CD4-positive, alpha-beta T cell treated with Interferon alpha-2 for 1 hour (primary cell): ENCODE results near the gene PPP2R5C.
A peak's percentile ranks its signal among the peaks of the same experiment; 100 is the strongest.

Experiments used
- DNase-seq, 2 donors: peaks; one replicate each; pipeline ENCODE4 v3.0.0-alpha.2; 2020 to 2022

PPP2R5C gene

GRCh38 chr14:101757064-101757838, 4.3 kb upstream of the PPP2R5C start:
- DNase-seq = no peak

GRCh38 chr14:101757839-101758211, 3.7 kb upstream of the PPP2R5C start:
- DNase-seq = no peak

GRCh38 chr14:101758913-101759593, 2.5 kb upstream of the PPP2R5C start:
- DNase-seq = no peak

- peak; percentile 98 for DNase-seq
Measured at GRCh38 chr14:101760138-101761011, 1.1 kb upstream of the PPP2R5C start.

GRCh38 chr14:101761881-101762529, 496 bp downstream of the PPP2R5C start:
- DNase-seq = peak; percentile 25 to 59

GRCh38 chr14:101762530-101763101, 1.1 kb downstream of the PPP2R5C start:
- DNase-seq = no peak

GRCh38 chr14:101763941-101764709, 2.6 kb downstream of the PPP2R5C start:
- DNase-seq = peak in 1 of 2 donors; percentile 27

- no peak for DNase-seq
Measured at GRCh38 chr14:101767618-101768362, 6.3 kb downstream of the PPP2R5C start.

- no peak for DNase-seq
Measured at GRCh38 chr14:101770183-101770582, 8.7 kb downstream of the PPP2R5C start.

- DNase-seq = no peak
Measured at GRCh38 chr14:101772770-101773169, 11.3 kb downstream of the PPP2R5C start.

- no peak for DNase-seq
Measured at GRCh38 chr14:101773378-101773777, 11.9 kb downstream of the PPP2R5C start.

- DNase-seq = no peak
Measured at GRCh38 chr14:101774006-101774795, 12.7 kb downstream of the PPP2R5C start.

GRCh38 chr14:101774814-101775213, 13.3 kb downstream of the PPP2R5C start:
- DNase-seq = no peak

GRCh38 chr14:101775826-101776225, 14.3 kb downstream of the PPP2R5C start:
- no peak for DNase-seq

GRCh38 chr14:101776344-101776743, 14.8 kb downstream of the PPP2R5C start:
- DNase-seq = no peak

GRCh38 chr14:101780390-101780789, 18.9 kb downstream of the PPP2R5C start:
- DNase-seq = no peak

- no peak for DNase-seq
Measured at GRCh38 chr14:101780887-101781239, 19.4 kb downstream of the PPP2R5C start.

- peak in 1 of 2 donors; percentile 30 for DNase-seq
Measured at GRCh38 chr14:101781240-101782061, 19.9 kb downstream of the PPP2R5C start.
